ENCODE data around the gene TOP3B.

The TOP3B gene

DNA sequence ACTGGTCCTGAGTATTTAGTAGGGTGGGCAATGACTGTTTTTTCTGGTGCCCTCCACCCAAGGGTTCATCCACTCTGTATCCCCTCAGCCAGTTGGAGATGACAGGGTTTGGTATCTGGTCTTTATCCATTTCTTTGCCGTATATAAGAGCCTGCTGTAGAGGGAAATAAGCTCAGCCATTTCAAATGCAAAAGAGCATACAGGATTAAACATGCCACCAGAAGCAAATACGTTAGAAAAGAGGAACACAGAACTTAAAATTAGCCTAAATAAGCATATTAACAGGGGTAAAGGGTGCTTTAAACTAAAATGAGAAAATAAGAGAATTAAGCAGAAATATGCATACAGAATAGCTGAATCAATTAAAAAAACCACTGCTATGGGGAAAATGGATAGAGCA, 27.8 kb upstream of the TOP3B start:
- no peak for DNase-seq

- DNase-seq, result no peak
These were observed 27.1 kb upstream of the TOP3B start for GRCh38 chr22:22009661-22010060.

GRCh38 chr22:22006596-22006990, 24.0 kb upstream of the TOP3B start:
- DNase-seq, result no peak

GRCh38 chr22:22005945-22006595, 23.5 kb upstream of the TOP3B start:
- no peak for DNase-seq

GRCh38 chr22:22003233-22003632, 20.6 kb upstream of the TOP3B start:
- DNase-seq, result no peak

GRCh38 chr22:22002526-22003055, 20.0 kb upstream of the TOP3B start:
- no peak for DNase-seq

DNA sequence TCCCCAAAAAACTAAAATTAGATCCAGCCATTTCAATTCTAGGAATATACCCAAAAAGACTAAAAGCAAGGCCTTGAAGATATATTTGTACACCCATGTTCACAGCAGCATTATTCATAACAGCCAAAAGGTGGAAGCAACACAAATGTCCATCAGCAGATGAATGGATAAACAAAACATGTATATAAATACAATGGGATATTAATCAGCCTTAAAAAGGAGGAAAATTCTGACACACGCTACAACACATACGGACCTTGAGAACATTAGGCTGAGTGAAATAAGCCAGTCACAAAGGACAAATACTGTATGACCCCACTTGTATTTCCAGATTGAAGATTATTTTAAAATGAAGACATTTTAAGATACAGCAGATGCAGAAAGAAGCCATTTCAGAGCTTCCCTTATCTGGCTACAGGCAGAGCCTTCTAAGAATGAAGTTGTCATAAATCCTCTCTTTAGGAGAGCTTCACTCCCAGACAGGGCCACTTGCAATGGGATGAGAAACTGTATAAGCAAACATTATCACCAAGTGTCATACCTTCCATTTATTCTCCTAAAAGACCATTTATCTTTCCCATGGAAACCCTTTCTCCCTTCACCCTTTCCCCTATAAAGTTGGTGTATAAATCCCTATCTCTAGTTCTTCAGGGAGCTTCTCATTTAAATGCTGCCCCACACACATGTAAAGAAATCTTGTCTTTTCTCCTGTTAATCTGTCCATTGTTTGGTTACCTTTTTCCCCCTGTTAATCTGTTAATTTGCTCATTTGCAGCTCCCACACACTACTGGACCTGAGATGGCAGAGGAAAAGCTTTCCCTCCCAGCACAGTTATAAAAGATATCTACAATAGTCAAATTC, 19.3 kb upstream of the TOP3B start:
- no peak for DNase-seq

DNA sequence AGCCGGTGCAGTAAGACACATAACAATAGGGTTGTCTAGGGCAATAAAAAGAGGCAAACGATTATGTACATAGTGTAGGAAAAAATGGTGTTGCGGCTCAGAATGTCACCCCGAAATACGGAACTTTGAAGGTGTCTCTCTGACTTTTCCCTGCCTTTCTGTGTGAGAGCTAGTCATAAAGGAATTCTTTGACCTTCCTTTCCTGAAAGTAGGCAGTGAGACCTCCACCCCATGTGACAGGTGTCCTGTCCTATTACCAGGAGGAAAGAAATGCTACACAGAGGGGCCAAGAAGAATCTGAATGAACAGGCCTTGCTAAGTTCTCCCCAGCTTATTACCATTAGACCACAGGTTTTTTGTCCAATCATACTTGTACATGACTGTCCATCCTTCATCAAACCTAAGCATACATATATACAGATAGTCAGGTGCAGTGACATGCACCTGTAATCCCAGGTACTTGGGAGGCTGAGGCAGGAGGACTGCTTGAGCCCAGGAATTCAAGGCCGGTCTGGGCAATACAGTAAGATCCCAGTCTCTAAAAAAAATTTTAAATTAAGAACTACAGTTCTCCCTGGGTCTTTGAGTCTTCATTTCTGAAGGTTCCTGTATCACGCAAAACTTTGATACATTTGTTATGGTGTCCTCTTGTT, 16.1 kb upstream of the TOP3B start:
- no peak for DNase-seq

GRCh38 chr22:21996175-21996720, 13.7 kb upstream of the TOP3B start:
- DNase-seq, result no peak

GRCh38 chr22:21995660-21996059, 13.1 kb upstream of the TOP3B start:
- no peak for DNase-seq

GRCh38 chr22:21994881-21995444, 12.4 kb upstream of the TOP3B start:
- no peak for DNase-seq

DNA sequence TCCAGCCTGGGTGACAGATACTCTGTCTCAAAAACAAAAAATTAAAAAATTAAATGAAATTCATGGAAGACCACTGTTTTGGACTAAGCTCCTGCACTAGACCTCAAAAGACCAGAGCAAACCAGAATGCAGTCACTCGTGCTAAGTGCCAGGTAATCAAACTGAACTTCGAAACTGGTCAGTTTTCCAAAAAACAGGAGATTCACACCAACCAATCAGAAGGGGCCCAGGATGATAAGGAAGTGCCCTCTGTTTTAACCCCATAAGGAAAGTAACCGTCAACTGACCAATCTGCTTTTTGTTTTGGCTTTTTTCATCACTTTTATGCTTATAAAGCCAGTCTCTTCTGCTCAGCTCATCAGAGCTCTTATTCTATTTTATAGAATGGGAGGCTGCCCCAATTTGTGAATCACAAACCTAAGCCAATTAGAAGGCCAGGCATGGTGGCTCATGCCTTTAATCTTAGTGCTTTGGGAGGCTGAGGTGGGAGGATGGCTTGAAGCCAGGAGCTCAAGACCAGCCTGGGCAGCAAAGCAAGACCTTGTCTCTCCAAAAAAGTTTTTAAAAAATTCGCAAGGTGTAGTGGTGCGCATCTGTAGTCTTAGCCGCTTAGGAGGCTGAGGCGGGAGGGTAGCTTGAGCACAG, 10.1 kb upstream of the TOP3B start:
- DNase-seq, result no peak

- no peak for DNase-seq
These were observed 9.2 kb upstream of the TOP3B start for GRCh38 chr22:21991774-21992173.

DNA sequence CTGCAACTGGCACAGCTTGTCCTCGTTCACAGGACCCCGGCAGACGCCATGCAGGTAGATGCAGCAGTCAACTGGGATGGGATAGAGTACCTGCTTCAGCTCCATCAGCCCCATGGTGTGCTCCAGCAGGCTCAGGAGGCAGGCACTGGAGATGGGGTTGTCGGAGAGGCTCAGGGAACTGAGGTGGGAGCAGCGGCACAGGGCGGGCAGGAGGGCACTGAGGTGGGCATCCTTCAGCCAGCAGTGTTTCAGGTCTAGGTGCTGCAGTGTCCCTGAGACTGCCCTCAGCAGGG, 8.7 kb upstream of the TOP3B start:
- DNase-seq, result no peak

DNA sequence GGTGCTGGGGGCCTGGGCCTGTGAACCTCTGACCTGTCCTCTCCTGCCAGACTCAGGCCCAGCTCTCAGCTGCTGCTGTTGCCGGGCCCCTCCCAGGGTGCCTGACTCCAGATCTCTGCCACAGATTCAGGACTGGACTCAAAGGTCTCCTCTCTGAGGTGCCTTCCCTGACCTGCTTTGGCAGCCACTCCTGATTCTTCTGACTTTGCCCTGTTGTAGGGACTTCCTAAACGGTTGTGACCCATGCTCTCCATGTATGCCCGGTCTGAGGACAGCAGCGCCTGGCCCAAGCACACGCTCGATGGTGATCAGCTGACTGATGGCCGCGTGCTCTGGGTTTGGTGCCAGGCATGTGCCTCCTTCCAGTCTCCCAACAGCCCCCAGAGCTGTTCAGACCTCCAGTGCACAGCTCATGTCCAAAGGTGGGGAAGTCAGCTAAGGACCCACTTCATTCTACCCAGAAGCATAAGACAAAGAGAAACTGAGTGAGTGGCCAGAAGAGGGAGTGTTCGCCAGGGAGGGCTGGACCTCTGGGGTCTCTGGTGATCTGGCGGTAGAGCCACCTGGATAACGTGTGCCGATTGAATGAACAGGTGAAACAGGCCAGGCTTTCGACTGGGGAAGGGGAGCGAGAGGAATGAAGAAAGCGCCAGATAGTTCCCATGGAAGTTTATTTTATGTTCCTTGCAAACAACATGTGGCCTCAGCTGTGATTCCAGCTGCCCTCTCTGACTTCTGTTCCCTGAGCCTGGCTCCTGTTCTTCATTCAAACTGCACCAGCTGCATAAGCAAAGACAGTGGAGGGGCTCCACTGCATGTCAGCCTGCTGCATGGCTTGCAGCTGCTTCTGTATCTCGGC, 8.1 kb upstream of the TOP3B start:
- DNase-seq, result no peak

DNA sequence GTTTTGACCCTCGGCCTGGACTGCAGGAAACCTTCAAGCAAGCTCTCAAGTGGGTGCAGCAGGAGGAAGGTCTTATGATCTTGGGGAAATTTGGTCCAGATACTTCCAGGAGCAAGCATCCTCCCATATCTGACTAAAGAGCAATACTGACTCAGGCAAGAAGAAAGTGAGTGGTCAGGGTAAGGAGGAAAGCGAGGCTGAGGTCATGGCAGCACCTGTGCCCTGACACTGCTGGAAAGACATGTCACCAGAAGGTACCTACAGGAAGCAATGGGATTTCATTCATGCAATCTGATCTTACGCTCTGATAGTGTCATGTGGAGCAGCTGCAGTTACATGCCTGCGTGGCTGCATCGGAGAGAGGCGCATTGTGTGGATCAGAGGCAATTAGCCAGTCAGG, 6.5 kb upstream of the TOP3B start:
- DNase-seq, result no peak

DNA sequence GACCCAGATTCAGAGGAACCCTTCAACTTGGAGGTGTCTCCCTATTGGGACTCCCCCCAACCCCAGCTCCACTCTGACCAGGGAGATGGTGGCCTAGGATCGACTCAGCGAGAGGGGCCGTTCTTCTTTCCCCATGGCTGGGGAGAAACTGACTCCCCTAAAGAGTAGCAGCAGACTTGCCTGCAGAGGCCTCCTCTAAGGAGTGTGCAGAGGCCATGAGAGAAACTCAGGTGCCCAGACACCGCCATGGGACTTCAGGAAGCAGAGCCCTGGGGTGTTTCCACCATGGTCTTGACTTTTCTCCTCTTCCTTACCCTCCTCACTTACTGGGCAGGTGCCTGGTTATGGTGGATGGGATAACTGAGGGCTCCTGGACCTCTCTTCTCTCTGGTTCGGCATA, 2.6 kb upstream of the TOP3B start:
- DNase-seq, result no peak

DNA sequence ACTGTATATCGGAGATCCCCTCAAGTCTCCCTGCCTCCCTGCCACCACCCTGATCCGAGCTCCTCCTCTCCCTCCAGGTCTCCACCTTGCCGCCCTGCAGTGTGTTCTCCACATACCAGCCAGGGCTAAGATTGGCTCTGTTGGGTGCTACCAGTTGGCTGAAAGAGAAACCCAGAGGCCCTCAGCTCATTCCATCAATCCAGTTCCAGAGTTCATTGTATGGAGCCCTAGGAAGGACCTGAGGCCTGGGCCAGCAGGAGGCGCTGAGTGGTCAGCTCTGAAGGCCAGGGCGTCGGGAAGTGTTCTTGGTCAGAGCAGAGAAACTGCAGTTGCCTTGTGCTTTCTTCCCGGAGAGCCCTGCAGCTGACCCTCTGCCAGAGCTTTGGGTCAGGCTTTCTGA, 2.2 kb upstream of the TOP3B start:
- DNase-seq, result no peak

DNA sequence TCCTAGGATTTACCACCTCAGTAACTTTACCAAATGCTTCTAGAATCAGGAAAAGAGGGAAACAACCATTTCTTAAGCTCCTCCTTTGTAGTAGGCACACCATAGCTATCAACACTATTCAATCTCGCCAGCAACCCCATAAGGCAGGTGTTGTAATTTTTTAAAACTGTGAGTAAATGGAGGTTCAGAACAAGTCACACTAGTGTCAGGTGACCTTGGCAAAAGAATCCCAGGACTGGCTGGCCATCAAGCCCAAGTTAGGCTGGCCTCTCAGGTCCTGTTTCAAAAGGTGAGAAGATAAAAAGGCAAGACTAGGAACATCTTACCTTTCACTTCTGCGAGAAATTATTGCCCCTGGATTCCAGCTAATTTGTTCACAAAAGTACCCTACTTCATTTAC, 713 bp downstream of the TOP3B start:
- DNase-seq, result no peak

DNA sequence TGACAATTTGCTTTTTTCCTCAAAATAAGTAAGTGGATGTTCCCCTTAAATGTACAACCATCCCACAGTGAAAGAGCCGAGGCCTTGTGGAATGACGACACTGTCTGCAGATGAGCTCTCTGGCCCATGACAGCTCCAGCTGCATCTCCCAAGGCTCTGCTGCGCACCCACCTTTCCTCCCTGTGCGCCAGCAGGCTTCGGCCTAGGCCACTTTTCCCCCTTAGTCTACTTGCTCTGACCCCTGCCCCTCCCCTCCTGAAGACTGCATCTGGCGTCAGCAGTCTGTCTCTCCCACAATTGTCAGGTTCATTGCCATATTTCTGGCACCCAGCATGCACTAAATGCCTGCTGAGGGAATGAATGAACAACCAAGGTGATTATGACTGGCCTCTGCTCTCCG, 2.0 kb downstream of the TOP3B start:
- no peak for DNase-seq

DNA sequence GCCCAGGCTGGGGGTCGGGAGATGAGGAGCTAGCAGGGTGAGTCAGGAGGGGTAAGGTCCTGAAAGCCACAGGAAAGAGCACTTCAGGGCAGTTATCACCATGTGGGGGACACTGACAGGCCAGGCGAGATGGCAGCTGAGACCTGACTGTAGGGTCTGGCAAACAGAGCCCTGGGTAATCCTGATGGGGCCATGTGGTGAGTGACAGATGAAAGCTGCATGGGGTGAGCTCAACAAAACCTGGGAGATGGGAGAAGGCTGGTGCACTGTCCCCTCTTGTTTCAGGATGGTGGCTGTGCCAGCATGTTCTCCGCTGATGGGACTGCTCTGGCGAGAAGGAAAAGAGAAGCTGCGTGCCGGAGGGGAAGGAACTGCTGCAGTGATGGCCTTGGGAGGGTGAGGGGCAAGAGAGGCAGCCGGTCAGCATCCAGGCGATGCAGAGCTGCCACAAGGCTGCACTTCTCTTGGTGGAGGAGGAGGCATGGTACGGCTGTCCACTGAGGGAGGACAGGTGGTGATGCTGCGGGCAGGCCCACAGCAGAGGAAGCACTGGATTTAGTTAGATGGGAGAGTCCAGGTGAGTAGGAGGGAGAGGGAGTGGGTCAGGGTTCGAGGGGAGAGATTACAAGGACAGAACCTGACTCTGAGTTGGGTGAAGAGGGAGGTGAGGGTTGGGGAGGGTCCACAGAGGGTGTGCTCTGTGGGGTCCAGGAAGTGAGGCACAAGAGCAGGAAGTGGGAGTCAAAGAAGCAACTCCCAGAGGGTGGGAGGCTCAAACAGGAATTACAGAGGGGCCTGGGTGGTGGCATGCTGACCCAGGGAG, 3.8 kb downstream of the TOP3B start:
- no peak for DNase-seq

Measured in fibroblast of skin of scalp (primary cell).